Measurements from ENCODE around the gene TIAM1.

TIAM1 gene

GRCh38 chr21:31203431-31204054 is 140.5 kb downstream of the TIAM1 start:
- DNase-seq (ENCODE audit: low read depth), result no peak

GRCh38 chr21:31201548-31201947 is 142.5 kb downstream of the TIAM1 start:
- no peak for DNase-seq (ENCODE audit: low read depth)

GRCh38 chr21:31201144-31201543 is 142.9 kb downstream of the TIAM1 start:
- no peak for DNase-seq (ENCODE audit: low read depth)

GRCh38 chr21:31198575-31198974 is 145.5 kb downstream of the TIAM1 start:
- no peak for DNase-seq (ENCODE audit: low read depth)

GRCh38 chr21:31196724-31197123 is 147.3 kb downstream of the TIAM1 start:
- DNase-seq (ENCODE audit: low read depth), result no peak

GRCh38 chr21:31195334-31196015 is 148.6 kb downstream of the TIAM1 start:
- DNase-seq (ENCODE audit: low read depth), result no peak

GRCh38 chr21:31194510-31195293 is 149.4 kb downstream of the TIAM1 start:
- DNase-seq (ENCODE audit: low read depth), result no peak

- no peak for DNase-seq (ENCODE audit: low read depth)
Observed at GRCh38 chr21:31193761-31194160, 150.3 kb downstream of the TIAM1 start.

- no peak for DNase-seq (ENCODE audit: low read depth)
Observed at GRCh38 chr21:31191553-31191952, 152.5 kb downstream of the TIAM1 start.

- no peak for DNase-seq (ENCODE audit: low read depth)
Observed at GRCh38 chr21:31190516-31190915, 153.5 kb downstream of the TIAM1 start.

GRCh38 chr21:31187499-31187898 is 156.6 kb downstream of the TIAM1 start:
- DNase-seq (ENCODE audit: low read depth), result no peak

- no peak for DNase-seq (ENCODE audit: low read depth)
Observed at GRCh38 chr21:31186916-31187315, 157.1 kb downstream of the TIAM1 start.

GRCh38 chr21:31185663-31186062 is 158.4 kb downstream of the TIAM1 start:
- no peak for DNase-seq (ENCODE audit: low read depth)

- DNase-seq (ENCODE audit: low read depth), result no peak
Observed at GRCh38 chr21:31184876-31185275, 159.2 kb downstream of the TIAM1 start.

- DNase-seq (ENCODE audit: low read depth), result no peak
Observed at GRCh38 chr21:31184459-31184858, 159.6 kb downstream of the TIAM1 start.

GRCh38 chr21:31182231-31183140 is 161.6 kb downstream of the TIAM1 start:
- no peak for DNase-seq (ENCODE audit: low read depth)

- no peak for DNase-seq (ENCODE audit: low read depth)
Observed at GRCh38 chr21:31181082-31181750, 162.8 kb downstream of the TIAM1 start.

GRCh38 chr21:31180256-31181081 is 163.6 kb downstream of the TIAM1 start:
- DNase-seq (ENCODE audit: low read depth), result no peak

- DNase-seq (ENCODE audit: low read depth), result no peak
Observed at GRCh38 chr21:31176725-31177124, 167.3 kb downstream of the TIAM1 start.

GRCh38 chr21:31176080-31176551 is 167.9 kb downstream of the TIAM1 start:
- DNase-seq (ENCODE audit: low read depth), result no peak
